Embryonic facial prominence (tissue), 1 donor: ENCODE data around the gene ZKSCAN3.
"Not testable (repeated sequence)": the region's sequence is repeated elsewhere in the genome, so short reads cannot be mapped to it uniquely, and the experiment has no call there.

Experiments
- DNase-seq: peaks from one replicate; pipeline ENCODE4 v3.0.0-alpha.2; 2016; ENCODE audit errors: extremely low spot score

The ZKSCAN3 gene

DNA sequence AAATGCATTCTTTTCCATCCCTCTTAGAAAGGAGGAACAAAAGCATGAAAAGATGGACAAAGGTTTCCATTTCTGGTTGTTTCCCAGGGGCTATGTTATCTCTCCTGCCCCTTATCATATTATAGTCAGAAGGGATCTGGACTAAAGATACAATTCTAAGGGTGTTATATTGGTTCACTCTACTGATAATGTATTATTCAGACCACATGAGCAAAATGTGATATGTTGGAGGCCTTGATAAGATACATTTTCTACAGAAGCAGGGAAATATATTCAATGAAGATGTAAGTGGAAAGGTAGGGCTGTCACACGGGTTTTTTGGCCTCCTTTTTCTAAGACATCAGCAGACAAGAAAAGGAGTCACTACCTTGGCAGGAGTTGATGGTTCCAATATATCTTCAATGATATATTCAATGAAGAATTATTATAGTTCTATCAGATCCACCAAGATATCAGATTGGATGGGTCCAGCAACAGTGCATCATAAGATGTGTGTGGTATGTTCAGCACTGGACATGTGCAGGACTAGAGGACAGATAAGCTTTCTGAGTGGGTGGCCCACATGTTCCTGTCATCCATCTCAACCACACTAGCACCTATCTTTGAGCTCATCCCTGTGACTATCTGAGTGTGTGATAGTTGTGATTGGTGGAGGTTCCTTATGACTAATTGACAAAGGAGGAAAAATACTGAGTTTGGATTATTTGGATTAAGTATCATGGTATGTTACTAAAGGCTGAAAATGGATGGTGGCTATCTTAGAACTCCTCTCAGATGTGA lies 5.7 kb upstream of the ZKSCAN3 start:
- no peak for DNase-seq

DNA sequence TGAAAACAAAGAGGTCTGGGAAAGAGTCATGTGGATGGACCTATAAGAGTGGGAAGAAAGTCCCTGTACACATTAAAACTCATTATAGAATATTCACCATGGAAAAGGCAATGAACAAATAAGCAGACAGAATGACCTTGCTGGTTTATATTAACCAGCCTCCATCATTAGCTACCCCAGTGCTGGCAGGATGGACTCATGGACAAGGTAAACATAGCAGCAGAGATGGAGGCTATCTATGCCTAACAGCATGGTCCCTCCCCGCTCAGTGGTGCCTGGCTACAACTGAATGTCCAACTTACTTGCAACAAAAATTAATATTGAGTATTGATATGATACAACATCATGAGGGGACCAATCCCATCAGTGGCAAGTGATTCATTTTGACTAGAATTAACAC lies 4.5 kb upstream of the ZKSCAN3 start:
- no peak for DNase-seq

DNA sequence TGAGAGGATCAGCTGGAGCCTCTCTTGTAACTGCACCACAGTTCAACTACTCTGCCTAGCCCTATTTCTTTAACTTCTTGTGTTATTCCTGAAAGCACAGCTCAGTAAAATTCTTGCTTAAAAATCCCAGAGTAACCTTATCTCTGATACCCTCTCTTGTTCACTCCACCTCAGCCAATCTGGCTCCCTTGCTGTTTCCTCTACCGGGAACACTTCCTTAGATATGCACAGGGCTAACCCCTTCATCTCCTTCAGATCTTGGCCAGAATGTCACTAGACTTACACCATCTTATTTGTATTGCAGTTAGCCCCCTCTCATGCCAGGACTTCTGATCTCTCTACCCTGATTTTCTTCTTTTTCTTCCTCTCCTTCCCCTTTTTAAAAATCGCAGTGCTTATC lies 2.6 kb upstream of the ZKSCAN3 start:
- no peak for DNase-seq

DNA sequence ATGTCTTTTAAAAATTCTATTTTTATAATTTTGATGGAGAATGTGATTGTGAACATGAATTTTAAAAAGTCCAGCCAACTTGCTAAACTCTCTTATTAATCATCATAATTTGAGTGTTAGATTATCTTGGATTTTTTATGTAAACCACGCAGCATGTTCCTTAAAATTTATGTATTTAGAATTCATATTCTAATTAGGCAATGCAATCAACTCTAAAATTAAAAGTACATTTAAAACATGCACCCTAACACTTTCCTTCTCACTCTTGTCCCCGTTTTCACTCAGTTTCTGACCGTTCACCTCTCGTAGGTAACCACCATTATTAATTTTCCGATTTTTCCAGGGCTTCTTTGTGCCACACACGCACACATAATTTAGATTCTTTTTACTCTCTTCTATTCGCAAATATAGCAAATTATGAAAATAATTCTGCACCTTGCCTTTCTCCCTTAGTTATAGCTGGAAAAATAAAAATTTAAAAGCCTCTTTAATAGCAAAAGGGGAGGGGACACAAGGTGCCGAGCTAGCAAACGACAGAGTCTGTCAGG lies 329 bp upstream of the ZKSCAN3 start:
- peak; percentile 78 for DNase-seq

DNA sequence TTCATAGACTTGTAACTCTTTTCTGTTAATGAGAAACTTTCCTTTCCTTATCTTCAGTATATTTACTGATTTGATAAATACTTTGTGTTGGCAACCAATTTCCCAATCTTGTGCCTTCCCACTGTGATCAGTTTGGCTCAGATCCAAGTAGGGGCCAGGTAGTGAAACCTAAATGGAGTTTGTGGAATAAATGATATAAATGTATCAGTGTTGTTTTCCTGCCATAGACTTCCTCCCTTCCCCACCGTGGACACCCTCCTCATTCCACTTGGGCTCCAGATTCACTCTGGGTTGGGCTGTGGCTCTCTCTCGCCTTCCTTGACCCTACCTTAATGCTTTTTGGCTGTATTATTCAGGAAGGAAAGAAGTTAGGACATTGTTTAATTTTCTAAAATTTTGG lies 1.3 kb downstream of the ZKSCAN3 start:
- no peak for DNase-seq

DNA sequence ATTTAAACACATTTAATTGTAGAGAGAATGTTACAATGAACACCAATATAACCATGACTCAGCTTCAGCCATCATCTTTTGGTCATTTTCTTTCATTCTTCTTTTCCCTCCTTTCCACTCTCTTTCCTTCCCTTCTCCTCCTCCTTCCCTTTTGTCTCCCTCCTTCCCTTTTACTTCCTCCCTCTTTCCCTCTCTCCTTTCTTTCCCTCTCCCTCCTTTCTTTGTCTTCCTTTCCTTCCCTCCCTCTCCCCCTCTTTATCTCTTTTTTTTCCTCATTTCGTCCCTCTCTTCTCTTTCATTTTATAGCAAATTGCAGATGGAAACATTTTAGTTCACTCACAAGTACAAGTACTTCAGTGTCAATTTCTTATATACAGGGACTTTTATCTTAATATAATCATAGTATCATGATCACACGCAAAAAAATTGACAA lies 1.8 kb downstream of the ZKSCAN3 start:
- DNase-seq: no peak

DNA sequence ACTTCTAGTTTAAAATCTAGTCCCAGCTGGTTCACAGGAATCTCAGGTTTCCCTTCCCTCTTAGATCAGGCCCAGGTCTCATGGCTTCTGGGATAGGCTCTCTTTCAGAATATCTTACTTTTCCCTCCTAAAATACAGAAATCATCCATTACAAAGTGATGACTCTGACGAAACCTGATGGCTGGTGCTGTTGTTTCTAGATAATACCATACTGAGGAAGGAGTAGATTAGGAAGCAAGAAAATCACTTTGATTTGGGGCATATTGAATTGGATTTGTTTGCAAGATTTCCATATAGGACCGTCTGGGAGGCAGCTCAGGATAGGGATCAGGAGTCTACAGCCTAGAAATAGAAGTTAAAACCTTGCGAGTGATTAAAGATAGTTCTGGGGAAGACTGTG lies 3.6 kb downstream of the ZKSCAN3 start:
- no peak for DNase-seq

DNA sequence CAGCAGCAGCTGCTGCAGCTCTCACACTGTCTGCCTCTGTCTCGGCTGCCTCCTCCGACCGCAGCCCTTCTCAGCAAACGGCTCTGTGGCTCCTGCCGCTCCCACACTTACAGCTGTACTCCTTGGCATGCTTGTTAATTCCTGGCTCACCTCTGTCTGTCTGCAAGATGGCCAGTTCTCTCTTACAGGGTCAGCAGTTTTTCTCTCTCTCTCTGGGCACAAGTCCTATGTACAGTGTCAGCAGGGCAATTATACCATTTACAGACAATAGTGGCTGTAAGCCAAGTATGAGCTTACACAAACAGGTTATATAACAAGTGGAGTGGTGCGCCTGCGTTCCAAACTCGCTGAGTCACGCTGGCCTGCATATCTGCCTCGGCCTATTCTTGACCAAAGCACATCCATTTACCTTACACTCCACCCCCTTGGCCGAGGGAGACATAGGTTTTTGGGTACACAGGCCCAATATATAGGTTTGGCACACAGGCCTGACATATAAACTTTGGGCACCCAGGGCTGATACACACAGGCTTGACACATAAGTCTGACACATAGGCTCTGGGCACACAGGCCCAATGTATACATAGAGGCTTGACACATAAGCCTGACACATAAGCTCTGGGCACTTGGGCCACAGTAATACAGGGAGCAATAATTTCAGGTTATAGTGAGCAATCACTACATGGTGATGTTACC lies 4.4 kb downstream of the ZKSCAN3 start:
- no peak for DNase-seq

DNA sequence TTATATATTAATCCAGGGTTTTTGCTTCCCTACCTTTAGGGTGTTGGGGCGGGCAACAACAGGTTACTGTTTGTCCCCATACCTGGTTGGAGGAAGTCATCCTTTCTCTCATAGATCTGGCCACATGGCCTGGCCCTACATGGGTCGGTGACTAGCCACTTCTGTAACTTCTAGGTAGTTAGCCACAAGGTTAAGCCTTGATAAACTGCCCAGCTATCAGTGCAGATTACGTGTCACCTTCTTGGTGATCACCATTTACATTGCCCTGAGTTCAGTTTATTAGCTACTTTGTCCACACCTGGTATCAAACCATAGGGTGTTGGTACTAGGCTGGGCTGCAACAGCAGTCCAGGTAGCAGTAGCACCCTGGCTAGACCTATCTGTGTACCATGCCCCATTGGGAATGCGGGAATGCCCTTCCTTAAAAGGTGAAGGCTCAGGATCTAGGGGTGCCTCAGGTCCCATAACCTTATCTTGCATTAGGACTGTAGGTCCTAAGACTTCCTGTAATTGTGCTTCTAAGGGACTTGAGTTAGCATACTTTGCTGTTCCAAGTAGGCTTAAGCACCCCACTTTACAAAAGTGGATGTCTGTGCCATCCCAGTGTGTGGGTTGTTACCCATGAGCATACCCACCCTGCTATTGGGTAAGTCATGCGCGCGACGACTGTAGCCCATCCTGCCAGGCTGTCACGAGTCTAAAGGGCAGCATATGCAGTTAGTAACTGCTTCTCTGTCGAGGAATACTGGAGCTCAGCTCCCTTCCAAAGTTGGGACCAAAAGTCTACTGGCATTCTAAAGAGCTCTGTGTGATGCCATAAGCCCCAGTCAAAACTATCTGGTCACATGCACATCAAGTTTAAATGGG lies 5.2 kb downstream of the ZKSCAN3 start:
- no peak for DNase-seq

DNA sequence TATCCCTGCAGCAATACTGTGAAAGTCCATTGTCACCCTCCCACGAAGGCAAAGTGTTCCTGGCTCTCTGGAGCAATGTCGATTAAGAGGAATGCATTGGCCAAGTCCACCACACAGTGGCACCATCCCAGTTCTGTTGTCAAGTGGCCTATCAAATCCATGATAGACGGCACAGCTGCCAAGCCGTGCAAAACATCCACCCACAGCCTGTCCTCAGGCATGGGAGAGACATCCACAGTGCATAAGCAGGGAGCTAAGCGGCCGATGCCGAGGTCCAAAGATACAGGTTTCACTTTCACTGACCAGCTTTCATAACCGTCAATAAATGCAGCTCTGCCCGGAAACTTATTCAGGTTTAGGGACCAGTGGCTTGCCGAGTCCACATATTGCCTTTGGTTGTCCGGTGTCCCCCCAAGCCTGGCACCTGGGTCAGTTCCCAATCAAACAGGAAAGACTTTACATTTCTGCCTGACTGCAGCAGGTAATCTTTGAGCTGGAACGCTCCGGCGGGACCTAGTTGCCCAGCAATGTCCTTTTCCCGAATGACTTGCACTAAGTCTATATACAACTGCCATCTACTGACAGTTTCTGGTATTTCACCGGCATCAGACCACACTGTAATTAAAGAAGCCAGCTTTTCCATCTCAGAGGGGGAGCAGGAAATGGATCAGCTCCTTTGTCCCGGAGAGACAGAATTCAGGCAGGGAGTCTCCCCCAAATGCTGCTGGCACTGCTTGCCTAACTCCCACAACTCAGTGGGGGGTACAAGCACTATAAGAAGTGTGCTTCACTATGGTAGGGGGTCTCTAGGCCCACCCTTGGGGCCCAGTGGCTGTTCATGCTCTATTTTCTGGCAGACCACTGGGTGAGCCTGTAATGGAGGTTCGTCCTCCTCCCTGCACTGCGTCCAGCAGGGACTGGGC lies 6.3 kb downstream of the ZKSCAN3 start:
- peak; percentile 53 for DNase-seq

DNA sequence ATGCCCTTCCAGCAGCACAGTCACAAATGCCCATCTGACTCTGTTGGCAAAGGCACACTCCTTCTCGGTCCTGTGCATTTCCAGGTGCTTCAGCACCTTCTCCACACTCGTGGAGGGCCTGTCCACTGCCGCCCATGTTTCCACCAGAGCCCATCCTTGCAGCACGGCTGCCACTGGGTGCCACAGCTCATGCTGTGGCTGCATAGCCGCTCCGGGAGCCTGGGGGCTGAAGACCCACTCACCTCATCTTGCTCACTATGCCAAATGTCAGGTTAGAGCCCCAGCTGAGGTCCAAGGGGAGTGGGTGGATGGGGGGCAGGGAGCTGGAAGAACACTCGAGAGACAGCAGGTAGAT lies 6.9 kb downstream of the ZKSCAN3 start:
- no peak for DNase-seq

DNA sequence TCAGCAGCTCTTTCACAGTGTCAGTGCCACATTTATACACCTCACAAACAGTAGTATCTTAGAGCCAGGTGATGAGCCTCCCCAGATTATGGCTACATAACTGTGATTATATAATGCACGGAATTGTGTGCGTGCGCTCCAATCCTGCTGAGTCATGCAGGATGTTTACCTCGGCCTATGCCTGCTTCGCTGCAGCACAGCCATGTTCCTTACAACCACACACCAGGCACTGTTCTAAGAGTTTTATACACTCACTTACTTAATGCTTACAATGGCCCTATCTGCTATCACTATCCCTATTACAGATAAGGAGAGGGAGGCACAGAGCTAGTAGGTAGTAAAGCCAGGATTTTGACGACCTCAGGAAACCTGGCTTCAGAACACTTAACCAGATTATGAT lies 7.3 kb downstream of the ZKSCAN3 start:
- DNase-seq: no peak

DNA sequence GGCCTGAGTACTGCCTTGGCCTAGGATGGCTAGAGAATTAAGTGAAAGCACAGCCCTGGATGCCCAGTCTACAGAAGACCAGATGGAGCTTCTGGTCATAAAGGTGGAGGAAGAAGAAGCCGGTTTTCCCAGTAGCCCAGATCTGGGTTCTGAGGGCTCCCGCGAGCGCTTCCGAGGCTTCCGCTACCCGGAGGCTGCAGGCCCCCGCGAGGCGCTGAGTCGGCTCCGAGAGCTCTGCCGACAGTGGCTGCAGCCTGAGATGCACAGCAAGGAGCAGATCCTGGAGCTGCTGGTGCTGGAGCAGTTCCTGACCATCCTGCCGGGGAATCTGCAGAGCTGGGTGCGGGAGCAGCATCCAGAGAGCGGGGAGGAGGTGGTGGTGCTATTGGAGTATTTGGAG lies 9.8 kb downstream of the ZKSCAN3 start:
- DNase-seq: not testable (repeated sequence)

DNA sequence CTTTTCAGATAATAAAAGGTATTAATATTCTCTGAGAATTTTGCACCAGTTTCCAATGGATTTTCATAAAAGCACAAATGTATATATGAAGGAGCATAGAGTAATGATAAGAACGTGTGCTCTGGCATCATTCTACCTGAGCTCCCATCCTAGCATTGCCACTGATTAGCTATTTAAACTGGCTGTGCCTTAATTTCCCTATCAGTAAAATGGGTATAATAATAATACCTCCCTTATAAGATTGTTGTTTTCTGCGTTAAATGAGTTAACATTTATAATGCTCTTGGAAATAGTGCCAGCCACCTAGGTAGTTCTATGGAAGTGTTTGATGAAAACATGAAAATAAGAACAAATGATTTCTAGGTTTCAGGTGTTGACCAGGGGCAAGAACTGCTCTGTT lies 11.2 kb downstream of the ZKSCAN3 start:
- DNase-seq: no peak

DNA sequence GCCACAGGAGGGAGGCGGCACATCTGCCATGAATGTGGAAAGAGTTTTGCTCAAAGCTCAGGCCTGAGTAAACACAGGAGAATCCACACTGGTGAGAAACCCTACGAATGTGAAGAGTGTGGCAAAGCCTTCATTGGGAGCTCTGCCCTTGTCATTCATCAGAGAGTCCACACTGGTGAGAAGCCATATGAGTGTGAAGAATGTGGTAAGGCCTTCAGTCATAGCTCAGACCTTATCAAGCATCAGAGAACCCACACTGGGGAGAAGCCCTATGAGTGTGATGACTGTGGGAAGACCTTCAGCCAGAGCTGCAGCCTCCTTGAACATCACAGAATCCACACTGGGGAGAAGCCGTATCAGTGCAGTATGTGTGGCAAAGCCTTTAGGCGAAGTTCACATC lies 15.8 kb downstream of the ZKSCAN3 start:
- not testable (repeated sequence) for DNase-seq

DNA sequence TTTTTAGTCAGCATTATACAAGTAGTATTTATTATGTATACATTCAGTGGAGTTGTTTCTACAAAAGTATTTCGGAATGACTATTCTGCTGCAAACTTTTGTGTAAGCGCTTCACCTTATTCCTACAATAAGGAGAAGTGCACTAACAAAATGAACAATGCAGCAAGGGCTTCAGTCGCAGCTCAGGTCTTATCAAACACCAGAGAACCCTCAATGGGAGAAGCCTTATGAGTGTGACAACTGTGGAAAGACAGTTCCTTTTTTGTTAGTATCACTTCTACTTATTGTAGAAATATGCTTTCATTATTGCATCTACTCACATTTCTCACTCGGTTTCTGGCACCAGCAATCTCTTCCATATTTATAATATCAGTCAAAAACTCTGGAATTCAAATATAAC lies 18.8 kb downstream of the ZKSCAN3 start:
- no peak for DNase-seq

DNA sequence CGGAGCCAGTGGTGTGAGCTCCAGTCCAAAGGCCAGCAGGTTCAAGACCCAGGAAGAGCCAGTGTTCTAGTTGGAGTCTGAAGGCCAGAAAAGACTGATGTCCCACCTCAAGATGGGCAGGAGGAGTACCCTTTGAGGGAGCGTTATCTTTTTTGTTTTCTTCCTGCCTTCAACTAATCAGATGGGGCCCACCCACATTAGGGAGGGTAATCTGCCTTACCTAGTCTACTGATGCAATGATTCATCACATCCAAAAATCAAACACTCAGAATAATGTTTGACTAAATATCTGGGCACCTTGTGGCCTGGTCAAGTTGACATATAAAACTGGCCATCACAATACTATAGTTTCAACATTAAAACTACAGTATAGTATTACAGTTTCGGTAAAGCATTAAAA lies 19.7 kb downstream of the ZKSCAN3 start:
- no peak for DNase-seq

DNA sequence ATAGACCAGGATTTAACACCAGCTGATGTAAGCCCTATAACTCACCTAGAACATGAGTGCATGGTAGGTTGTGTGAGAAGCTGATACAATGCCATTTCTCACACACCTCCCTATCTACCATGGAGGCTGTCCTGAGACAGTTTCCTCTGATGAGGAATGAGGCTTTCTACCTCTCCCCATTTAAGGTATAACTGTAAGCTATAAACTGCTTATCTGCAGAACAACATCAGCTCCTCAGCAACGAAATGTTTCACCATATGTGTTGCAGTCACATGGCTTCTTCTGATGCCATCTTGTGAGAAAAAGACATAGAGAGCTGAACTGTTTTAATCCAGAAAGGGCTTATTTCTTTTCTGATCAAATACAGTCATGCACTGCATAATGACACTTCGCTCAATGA lies 20.7 kb downstream of the ZKSCAN3 start:
- DNase-seq: no peak

DNA sequence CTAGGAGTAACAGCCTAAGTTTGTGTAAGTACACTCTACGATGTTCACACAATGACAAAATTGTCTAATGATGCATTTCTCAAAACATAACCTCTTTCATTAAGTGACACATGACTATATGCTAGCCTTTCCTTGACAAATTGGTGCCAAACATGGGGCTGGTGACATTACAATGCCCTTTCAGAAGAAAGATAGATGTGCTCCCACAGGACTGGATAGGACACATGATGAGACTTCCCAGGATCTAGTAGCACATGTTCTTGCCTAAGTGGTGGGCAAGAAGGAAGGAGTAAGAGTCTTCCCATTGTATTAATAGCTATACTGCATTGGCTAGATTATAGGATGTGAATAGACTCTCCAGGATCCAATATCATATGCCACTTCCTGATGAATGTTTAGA lies 21.5 kb downstream of the ZKSCAN3 start:
- DNase-seq: no peak

DNA sequence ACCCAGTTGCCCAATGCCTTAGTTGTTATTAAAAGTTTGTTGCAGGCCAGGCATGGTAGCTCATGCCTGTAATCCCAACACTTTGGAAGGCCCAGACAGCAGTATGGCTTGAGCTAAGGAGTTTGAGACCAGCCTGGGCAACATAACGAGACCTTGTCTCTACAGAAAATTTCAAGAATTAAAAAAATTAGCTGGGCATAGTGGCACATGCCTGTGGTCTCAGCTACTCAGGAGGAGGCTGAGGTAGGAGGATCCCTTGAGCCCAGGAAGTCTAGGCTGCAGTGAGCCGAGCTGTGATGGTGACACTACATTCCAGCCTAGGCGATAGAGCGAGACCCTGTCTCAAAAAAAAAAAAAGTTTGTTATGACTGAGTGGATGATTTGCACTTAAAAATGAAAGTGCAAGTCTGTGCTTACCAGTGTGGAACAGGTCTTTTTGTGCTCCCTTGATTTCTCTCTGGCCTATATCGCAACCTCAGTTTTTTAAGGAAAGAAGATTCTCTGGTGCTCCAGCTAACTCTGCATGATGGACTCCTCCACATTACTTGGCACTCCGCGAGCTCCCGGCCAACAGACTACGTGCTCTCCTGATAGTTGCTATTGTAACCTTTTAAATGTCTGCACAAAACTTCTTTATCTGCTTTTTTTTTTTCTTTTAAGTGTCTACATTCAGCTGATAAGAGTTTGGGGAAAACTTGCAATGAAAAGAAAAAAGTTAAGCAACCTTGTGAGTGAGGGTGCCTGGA lies 22.1 kb downstream of the ZKSCAN3 start:
- DNase-seq: no peak

DNA sequence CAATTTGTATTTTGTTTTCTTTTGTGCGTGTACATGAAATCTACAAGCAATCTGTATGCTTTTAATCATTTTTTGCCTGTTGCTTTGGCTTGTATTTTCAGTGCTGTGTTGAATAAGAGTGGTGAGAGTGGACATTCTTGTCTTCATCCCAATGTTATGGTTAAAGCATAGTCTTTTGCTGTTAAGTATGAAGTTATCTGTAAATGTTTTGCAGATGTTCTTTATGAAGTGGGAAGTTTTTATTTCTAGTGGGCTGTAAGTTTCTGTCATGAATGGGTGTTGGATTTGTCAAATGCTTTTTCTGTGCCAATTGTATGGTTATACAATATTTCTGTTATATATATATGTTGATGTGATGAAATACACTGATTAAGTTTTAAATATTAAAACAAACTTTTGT lies 24.2 kb downstream of the ZKSCAN3 start:
- DNase-seq: no peak
